CD4-positive, alpha-beta memory T cell (primary cell): ENCODE measurements around the gene NLRC3. TPM values are rescaled to one million over a fixed set of nuclear protein-coding genes. Genes with fewer than 3 reads are reported as not detected.

ENCODE experiments used
- CTCF ChIA-PET: fragments of 350-600 bp; sonication (Branson Sonifier 250); formaldehyde crosslinking; loops from one replicate; lab custom pipeline; 2021; ENCODE audit warnings: inconsistent platforms; ENCODE audit not compliant: partially characterized antibody; lab: Charles Lee
- POLR2A ChIA-PET: fragments of 350-600 bp; sonication (Branson Sonifier 250); formaldehyde crosslinking; loops from one replicate; lab custom pipeline; 2021; ENCODE audit not compliant: partially characterized antibody; lab: Charles Lee
- DNase-seq, 5 donors: peaks; one replicate each; pipeline versions ENCODE4 v3.0.0 to v3.0.0-alpha.2; 2020 to 2022; ENCODE audit warnings: mixed read lengths in 1 of 5
- H3K27ac ChIP-seq: one replicate; pipeline ENCODE4 v1.7.0; 2013; ENCODE audit warnings: low read depth, low read length
- H3K27me3 ChIP-seq: 2 replicates; pipeline ENCODE4 v1.7.0; 2013; ENCODE audit warnings: mild to moderate bottlenecking, low read length, moderate library complexity; ENCODE audit not compliant: insufficient read depth
- H3K36me3 ChIP-seq: 2 replicates; pipeline ENCODE4 v1.7.0; 2013; ENCODE audit warnings: mild to moderate bottlenecking, low read length, moderate library complexity; ENCODE audit not compliant: insufficient read depth
- H3K4me1 ChIP-seq: 2 replicates; pipeline ENCODE4 v1.7.0; 2013; ENCODE audit warnings: mild to moderate bottlenecking, low read length, moderate library complexity; ENCODE audit not compliant: insufficient read depth
- H3K4me3 ChIP-seq, 2 donors: one replicate each; pipeline ENCODE4 v1.7.0; 2013; ENCODE audit warnings: low read length in 2 of 2, mild to moderate bottlenecking in 1 of 2
- H3K9me3 ChIP-seq, 2 donors: one replicate each; pipeline ENCODE4 v1.7.0; 2013; ENCODE audit warnings: low read length in 2 of 2, control low read depth in 1 of 2; ENCODE audit not compliant: control insufficient read depth in 1 of 2
- H3K27ac Mint-ChIP-seq, 7 donors: one replicate each; pipeline ENCODE4 v1.8.0; 2020 to 2021; ENCODE audit warnings: mixed read lengths in 7 of 7, mild to moderate bottlenecking in 6 of 7, inconsistent platforms in 3 of 7, moderate library complexity in 3 of 7
- H3K27me3 Mint-ChIP-seq, 2 donors: one replicate each; pipeline ENCODE4 v1.8.0; 2020 to 2021; ENCODE audit warnings: mixed read lengths in 2 of 2
- H3K36me3 Mint-ChIP-seq, 2 donors: one replicate each; pipeline ENCODE4 v1.8.0; 2020 to 2021; ENCODE audit warnings: mixed read lengths in 2 of 2, inconsistent platforms in 1 of 2, mild to moderate bottlenecking in 1 of 2
- H3K4me1 Mint-ChIP-seq, 4 donors: one replicate each; pipeline ENCODE4 v1.8.0; 2020 to 2021; ENCODE audit warnings: mixed read lengths in 4 of 4, mild to moderate bottlenecking in 1 of 4
- H3K4me3 Mint-ChIP-seq, 8 donors: one replicate each; pipeline ENCODE4 v1.8.0; 2020 to 2021; ENCODE audit warnings: mixed read lengths in 8 of 8, mild to moderate bottlenecking in 7 of 8, moderate library complexity in 6 of 8, inconsistent platforms in 3 of 8
- H3K9me3 Mint-ChIP-seq, 8 donors: one replicate each; pipeline ENCODE4 v1.8.0; 2020 to 2021; ENCODE audit warnings: mixed read lengths in 8 of 8, mild to moderate bottlenecking in 5 of 8, inconsistent platforms in 3 of 8, moderate library complexity in 1 of 8
- intact Hi-C: fragments of 100-400 bp; cut with micrococcal nuclease; formaldehyde crosslinking; loops from one replicate; pipeline ENCODE4 v1.15.1; 2023
- polyA plus RNA-seq, 2 donors: library from polyadenylated mRNA; unstranded; fragments of 300-500 nt; fragmentation: Illumina TruSeq; gene quantifications; one replicate each; pipeline ENCODE4 v1.2.3, GENCODE V29; 2021
- total RNA-seq, 2 experiments: library from RNA; stranded (reverse); gene quantifications; one replicate each; pipeline ENCODE4 v1.2.3, GENCODE V29; 2021

NLRC3 gene
- total and polyA plus RNA-seq, 4 experiments from 2014 or later, result 13.1 to 111 (median 75.0) TPM

GRCh38 chr16:3592559-3592958 lies 15.4 kb upstream of the NLRC3 start:
- intact Hi-C loops, result no loop called here
- DNase-seq, result no peak
- H3K4me1 ChIP-seq, result no peaks in the 10 kb centered on the region
- Mint-ChIP-seq H3K27me3 (no peaks in the 10 kb centered on the region), H3K27ac (peak overlapping the region in 1 of 7 donors; percentile 35), H3K36me3 (peaks cover 7% of the 10 kb centered on the region in 2 donors), H3K9me3 (no peaks in the 10 kb centered on the region), H3K4me1 (no peaks in the 10 kb centered on the region), H3K4me3 (no peak overlapping the region)
- no peak overlapping the region for H3K27ac ChIP-seq
- no peak overlapping the region for H3K4me3 ChIP-seq
- ChIA-PET CTCF (no interaction called here), POLR2A (no interaction called here)
- no peaks in the 10 kb centered on the region for H3K9me3 ChIP-seq
- no peaks in the 10 kb centered on the region for H3K27me3 ChIP-seq
- H3K36me3 ChIP-seq, result peaks cover 4% of the 10 kb centered on the region

DNA sequence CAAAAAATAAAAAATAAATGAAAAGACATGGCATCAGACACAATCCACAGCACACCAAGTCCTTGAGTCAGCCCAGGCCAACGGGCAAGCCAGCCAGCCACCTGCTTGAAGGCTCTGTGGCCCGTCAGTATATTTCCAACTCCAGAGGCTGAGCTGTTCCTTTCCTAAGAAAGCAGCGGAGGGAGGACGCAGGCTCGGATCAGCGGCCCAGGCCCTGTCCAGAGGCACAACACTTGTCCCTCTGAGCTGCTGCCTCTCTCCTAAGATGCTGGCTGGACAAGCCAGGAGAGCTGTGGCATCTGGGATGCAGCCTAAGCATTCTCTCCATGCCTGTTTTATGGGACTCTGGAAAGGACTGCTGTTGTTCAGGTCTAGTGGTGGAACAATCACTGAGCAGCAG lies 14.8 kb upstream of the NLRC3 start:
- intact Hi-C loops, result no loop called here
- POLR2A ChIA-PET, result no interaction called here
- no peaks in the 10 kb centered on the region for H3K9me3 ChIP-seq

DNA sequence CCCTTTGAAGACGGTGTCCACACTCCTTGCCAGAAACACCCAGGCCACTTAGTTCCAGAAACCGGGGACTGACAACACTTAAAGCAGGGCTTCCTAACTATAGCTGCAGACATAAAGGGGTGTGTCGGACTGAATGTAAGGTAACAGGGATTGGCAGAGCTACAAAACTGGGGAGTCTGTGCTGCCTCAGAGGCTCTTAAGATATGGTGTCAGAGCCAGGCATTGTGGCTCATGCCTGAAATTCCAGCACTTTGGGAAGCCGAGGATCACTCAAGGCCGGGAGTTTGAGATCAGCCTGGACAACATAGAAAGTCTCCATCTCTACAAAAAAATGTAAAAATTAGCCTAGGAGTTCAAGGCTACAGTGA lies 14.2 kb upstream of the NLRC3 start:
- peak overlapping the region in 1 of 7 donors; percentile 77 for H3K27ac Mint-ChIP-seq
- Histone ChIP-seq H3K9me3 (no peaks in the 10 kb centered on the region), H3K27me3 (no peaks in the 10 kb centered on the region), H3K4me3 (no peak overlapping the region), H3K36me3 (peaks cover 4% of the 10 kb centered on the region), H3K4me1 (no peaks in the 10 kb centered on the region), H3K27ac (no peak overlapping the region)
- ChIA-PET POLR2A (no interaction called here), CTCF (no interaction called here)
- H3K9me3 Mint-ChIP-seq, result no peaks in the 10 kb centered on the region
- no peaks in the 10 kb centered on the region for H3K4me1 Mint-ChIP-seq
- no peak for DNase-seq
- H3K4me3 Mint-ChIP-seq, result no peak overlapping the region
- peaks cover 7 to 8% of the 10 kb centered on the region in 2 donors for H3K36me3 Mint-ChIP-seq
- intact Hi-C loops, result no loop called here
- H3K27me3 Mint-ChIP-seq, result no peaks in the 10 kb centered on the region

More for the DNA sequence above, 14.8 kb upstream of the NLRC3 start:
- Mint-ChIP-seq H3K4me1 (no peaks in the 10 kb centered on the region), H3K27me3 (no peaks in the 10 kb centered on the region), H3K36me3 (peaks cover 7% of the 10 kb centered on the region in 2 donors), H3K4me3 (no peak overlapping the region), H3K9me3 (no peaks in the 10 kb centered on the region), H3K27ac (no peak overlapping the region)
- Histone ChIP-seq H3K27ac (no peak overlapping the region), H3K27me3 (no peaks in the 10 kb centered on the region), H3K4me1 (no peaks in the 10 kb centered on the region), H3K4me3 (no peak overlapping the region), H3K36me3 (peaks cover 4% of the 10 kb centered on the region)
- DNase-seq, result no peak
- CTCF ChIA-PET, result no interaction called here

DNA sequence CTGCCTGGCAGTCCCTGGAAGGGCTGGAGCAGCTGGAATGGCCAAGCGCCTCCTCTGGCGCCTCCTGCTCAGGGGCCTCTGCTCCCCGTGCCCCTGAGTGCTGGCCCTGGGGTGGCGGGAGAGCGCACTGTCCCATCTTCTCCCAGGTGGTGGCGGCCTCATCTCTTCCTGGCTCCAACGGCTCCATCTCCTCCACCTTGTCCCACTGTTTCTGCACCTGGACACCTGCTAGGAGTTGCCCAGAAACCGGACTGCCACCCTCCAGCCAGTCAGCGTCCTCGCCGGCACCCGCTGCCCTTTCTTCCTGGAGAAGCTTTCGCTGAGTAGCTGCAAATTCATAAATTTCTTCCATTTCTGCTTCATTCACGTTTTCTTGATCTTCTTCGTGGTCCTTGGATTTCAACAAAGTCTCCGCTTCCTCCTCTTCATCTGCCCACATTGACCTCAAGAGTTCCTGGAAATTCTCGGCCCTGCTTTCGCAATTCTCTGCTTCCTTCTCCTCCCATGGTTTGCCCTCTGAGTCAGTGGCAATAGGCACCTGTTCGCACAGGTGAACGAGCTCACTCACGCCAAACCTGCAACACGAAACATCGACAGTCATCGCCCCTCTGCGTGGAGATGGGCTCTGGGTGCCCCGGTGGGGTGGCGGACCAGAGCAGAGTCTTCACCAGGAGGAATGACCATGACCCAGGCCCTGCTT lies 13.7 kb upstream of the NLRC3 start:
- POLR2A ChIA-PET, result no interaction called here
- H3K4me1 ChIP-seq, result no peaks in the 10 kb centered on the region
- H3K9me3 ChIP-seq, result no peaks in the 10 kb centered on the region
- DNase-seq, result no peak
- CTCF ChIA-PET, result no interaction called here
- H3K27me3 Mint-ChIP-seq, result no peaks in the 10 kb centered on the region
- no peak overlapping the region for H3K27ac ChIP-seq
- no peak overlapping the region for H3K4me3 ChIP-seq
- H3K27me3 ChIP-seq, result no peaks in the 10 kb centered on the region
- H3K4me1 Mint-ChIP-seq, result peaks cover 0 to 2% (median under 1%) of the 10 kb centered on the region in 4 donors
- H3K9me3 Mint-ChIP-seq, result no peaks in the 10 kb centered on the region
- intact Hi-C loops, result no loop called here
- no peak overlapping the region for H3K4me3 Mint-ChIP-seq
- H3K27ac Mint-ChIP-seq, result no peak overlapping the region
- H3K36me3 Mint-ChIP-seq, result peaks cover 7 to 8% of the 10 kb centered on the region in 2 donors
- peaks cover 4% of the 10 kb centered on the region for H3K36me3 ChIP-seq

GRCh38 chr16:3589991-3590701 lies 12.9 kb upstream of the NLRC3 start:
- Histone ChIP-seq H3K9me3 (no peaks in the 10 kb centered on the region), H3K36me3 (peaks cover 4% of the 10 kb centered on the region), H3K4me3 (no peak overlapping the region), H3K27ac (no peak overlapping the region), H3K4me1 (no peaks in the 10 kb centered on the region), H3K27me3 (no peaks in the 10 kb centered on the region)
- ChIA-PET CTCF (no interaction called here), POLR2A (no interaction called here)
- peaks cover 0 to 4% (median 1%) of the 10 kb centered on the region in 4 donors for H3K4me1 Mint-ChIP-seq
- DNase-seq, result no peak
- no peaks in the 10 kb centered on the region for H3K27me3 Mint-ChIP-seq
- no peak overlapping the region for H3K27ac Mint-ChIP-seq
- no peaks in the 10 kb centered on the region for H3K9me3 Mint-ChIP-seq
- peaks cover 7 to 8% of the 10 kb centered on the region in 2 donors for H3K36me3 Mint-ChIP-seq
- H3K4me3 Mint-ChIP-seq, result no peak overlapping the region
- intact Hi-C loops, result no loop called here

- Mint-ChIP-seq H3K4me3 (no peak overlapping the region), H3K27me3 (no peaks in the 10 kb centered on the region), H3K4me1 (peaks cover 0 to 4% (median 1%) of the 10 kb centered on the region in 4 donors), H3K9me3 (no peaks in the 10 kb centered on the region), H3K27ac (no peak overlapping the region), H3K36me3 (peaks cover 7 to 8% of the 10 kb centered on the region in 2 donors)
- ChIA-PET CTCF (no interaction called here), POLR2A (no interaction called here)
- no peak for DNase-seq
- H3K4me1 ChIP-seq, result no peaks in the 10 kb centered on the region
- H3K9me3 ChIP-seq, result no peaks in the 10 kb centered on the region
- peaks cover 4% of the 10 kb centered on the region for H3K36me3 ChIP-seq
- intact Hi-C loops, result no loop called here
- no peaks in the 10 kb centered on the region for H3K27me3 ChIP-seq
- H3K27ac ChIP-seq, result no peak overlapping the region
- no peak overlapping the region for H3K4me3 ChIP-seq
Observed at GRCh38 chr16:3589441-3589921, 12.3 kb upstream of the NLRC3 start.

GRCh38 chr16:3589001-3589400 lies 11.8 kb upstream of the NLRC3 start:
- H3K9me3 Mint-ChIP-seq, result no peaks in the 10 kb centered on the region
- H3K36me3 ChIP-seq, result peaks cover 4% of the 10 kb centered on the region
- no peak overlapping the region for H3K4me3 ChIP-seq
- CTCF ChIA-PET, result no interaction called here
- no peak overlapping the region for H3K27ac ChIP-seq
- H3K36me3 Mint-ChIP-seq, result peaks cover 7 to 8% of the 10 kb centered on the region in 2 donors
- DNase-seq, result no peak
- H3K4me1 ChIP-seq, result no peaks in the 10 kb centered on the region
- H3K4me1 Mint-ChIP-seq, result peaks cover 0 to 4% (median 1%) of the 10 kb centered on the region in 4 donors
- intact Hi-C loops, result no loop called here
- no peak overlapping the region for H3K4me3 Mint-ChIP-seq
- no peaks in the 10 kb centered on the region for H3K27me3 Mint-ChIP-seq
- H3K27me3 ChIP-seq, result no peaks in the 10 kb centered on the region
- H3K9me3 ChIP-seq, result no peaks in the 10 kb centered on the region
- POLR2A ChIA-PET, result no interaction called here
- H3K27ac Mint-ChIP-seq, result no peak overlapping the region
